Heart left ventricle (tissue), 16 donors: ENCODE measurements around the gene CD36. TPM values are rescaled to one million over a fixed set of nuclear protein-coding genes. Genes with fewer than 3 reads are reported as not detected.

Experiments
- ATAC-seq, 4 donors: fragments of 200-7000 bp; cut with Tn5 transposase; one replicate each; pipeline ENCODE4 v1.9.1; 2020 to 2022; ENCODE audit warnings: moderate library complexity in 4 of 4, mild to moderate bottlenecking in 3 of 4, moderate number of reproducible peaks in 1 of 4
- DNase-seq, 5 donors: peaks; one replicate each; pipeline ENCODE4 v3.0.0-alpha.2; 2020
- H3K27ac ChIP-seq, 12 donors: fragments of 200-600 bp; sonication (generic) in 4 of 12; one replicate each; pipeline versions ENCODE4 v1.5.0 to v1.8.0; 2016 to 2022; ENCODE audit warnings: mild to moderate bottlenecking in 2 of 12
- H3K27me3 ChIP-seq, 9 donors: fragments of 200-600 bp; sonication (generic) in 2 of 9; one replicate each; pipeline versions ENCODE4 v1.5.1 to v1.8.0; 2016 to 2022; ENCODE audit warnings: mild to moderate bottlenecking in 3 of 9
- H3K36me3 ChIP-seq, 9 donors: fragments of 200-600 bp; sonication (generic) in 2 of 9; one replicate each; pipeline versions ENCODE4 v1.5.0 to v1.8.0; 2018 to 2022; ENCODE audit warnings: mild to moderate bottlenecking in 2 of 9
- H3K4me1 ChIP-seq, 12 donors: fragments of 200-600 bp; sonication (generic) in 4 of 12; one replicate each; pipeline versions ENCODE4 v1.5.0 to v1.8.0; 2016 to 2022; ENCODE audit warnings: mild to moderate bottlenecking in 3 of 12
- H3K4me3 ChIP-seq, 12 donors: fragments of 200-600 bp; sonication (generic) in 4 of 12; one replicate each; pipeline versions ENCODE4 v1.5.0 to v1.8.0; 2017 to 2022; ENCODE audit warnings: mild to moderate bottlenecking in 9 of 12, moderate library complexity in 4 of 12
- H3K9me3 ChIP-seq, 12 donors: fragments of 200-600 bp; sonication (generic) in 4 of 12; one replicate each; pipeline versions ENCODE4 v1.5.0 to v1.8.0; 2016 to 2022; ENCODE audit warnings: mild to moderate bottlenecking in 1 of 12
- POLR2A ChIP-seq, 2 donors: fragments of 450-650 bp; IDR thresholded peaks; one replicate each; pipeline ENCODE4 v1.6.1; 2017; ENCODE audit warnings: antibody characterized with exemption in 2 of 2, mild to moderate bottlenecking in 2 of 2, moderate library complexity in 2 of 2
- WGBS, 4 donors: extraction: QIAGEN DNeasy Blood & Tissue Kit in 2 of 4; methylation state at CpG; one replicate each; pipeline versions ENCODE4 v1.1.5 to v1.1.7; 2013 to 2018; 5-methylcytosine and 5-hydroxymethylcytosine counted together
- intact Hi-C, 10 donors: fragments of 100-400 bp; cut with DNase I; formaldehyde crosslinking; loops; one replicate each; pipeline versions ENCODE4 v1.11.1 to v1.14.2; 2022
- polyA plus RNA-seq, 2 donors: library from polyadenylated mRNA; stranded (reverse); fragments of 200-250 nt; gene quantifications; one replicate each; pipeline ENCODE4 v1.2.3, GENCODE V29; 2013
- total RNA-seq, 9 donors: library from RNA; depleted of rRNA in 2 of 9; stranded (reverse); fragments of >200 nt in 2 of 9; fragmentation: NEBNext Ultra II Directional in 3 of 9; extraction: Animal tissue kit (Norgen Biotek cat#: 25700) in 3 of 9; gene quantifications; one replicate each; pipeline versions ENCODE4 v1.1.0 to v1.2.4, GENCODE V29; 2016 to 2023
- TF ChIP-seq, protein P1 (sequence below), 12 donors: fragments of 200-600 bp; sonication (generic) in 4 of 12; IDR thresholded peaks; one replicate each; pipeline versions ENCODE4 v1.5.0 to v1.8.0; 2018 to 2022; ENCODE audit warnings: antibody characterized with exemption in 12 of 12, mild to moderate bottlenecking in 5 of 12
- donor health status: ischemic (EF 13 %, LVEDD 7.1; RV severe dilation, severe dysfunction).
- donor health status: healthy with polysubstance abuse.
- donor health status: DM: no; HTN: yes; CAD: no.
- donor health status: DM: no; HTN: no; CAD: no.
- donor health status: ischemic (EF 25% LVEDD 6.9; RV normal size, moderate dysfunction).
- donor health status: ischemic (EF 25% LVEDD 5.7; RV mildly dilated, moderate dysfunction).
- donor health status: healthy.
- donor health status: DM: yes; HTN: yes; CAD: no.
- donor health status: ischemic (EF 35%, LVEDD 5.7; RV mildly dilated, moderate dysfunction).
- donor health status: nonischemic (EF 11% LVEDD 7.7; RV severe dilation, severe dysfunction).
- donor health status: DM: yes; HTN: yes; CAD: no.
- donor health status: PGD.
- donor health status: ischemic (EF 29% LVEDD 5.4; RV normal size, mild dysfunction).
- donor health status: nonischemic (EF 23%, LVEDD 6.1; RV moderate dilation, normal function).

CD36 gene
- total and polyA plus RNA-seq, 11 donors: 289 to 1,960 (median 1,087) TPM

DNA sequence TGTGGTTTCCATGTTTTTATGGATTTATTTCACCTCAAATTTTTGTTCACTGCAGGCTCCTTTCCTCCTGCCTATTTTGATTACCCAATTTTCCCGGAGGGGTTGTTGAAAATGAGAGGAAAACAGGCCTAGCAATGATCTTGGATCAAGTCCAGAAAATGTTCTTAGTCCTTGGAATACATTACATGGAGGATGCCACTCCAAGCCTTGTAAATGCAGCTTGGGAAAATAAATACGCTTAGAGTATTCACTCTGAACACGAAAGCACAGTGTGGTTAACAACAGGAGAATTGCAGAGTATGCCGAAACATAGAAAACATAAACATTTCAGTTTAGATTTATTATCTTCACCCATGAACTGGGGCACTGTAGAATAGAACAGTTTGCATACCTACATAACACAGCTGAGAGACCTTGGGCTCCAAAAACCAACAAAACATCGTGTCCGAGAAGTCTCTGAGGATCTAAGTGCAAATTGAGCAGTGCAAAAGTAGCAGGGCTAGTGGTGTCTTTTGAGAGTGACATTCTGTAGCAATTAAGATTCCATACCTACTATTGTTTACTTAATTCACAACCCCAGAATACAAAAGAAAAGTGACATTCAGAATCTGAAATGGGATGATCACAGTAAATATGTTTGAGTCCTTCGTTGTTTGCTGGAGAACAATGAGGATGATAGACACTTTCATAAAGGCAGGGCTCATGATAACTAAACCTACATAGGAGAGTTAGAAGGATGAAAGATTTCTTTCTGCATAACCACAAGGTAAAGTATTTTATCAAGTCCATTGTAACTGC, 7.6 kb upstream of the CD36 start:
- DNase-seq (no peak), ATAC-seq (peak; percentile 30 to 49 (median 38))
- intact Hi-C loops: no loop called here
- no peaks in the 10 kb centered on the region for H3K9me3 ChIP-seq
- peak overlapping the region in 6 of 12 donors; percentile 2 to 22 (median 14) for H3K4me3 ChIP-seq
- TF ChIP-seq, protein P1, sequence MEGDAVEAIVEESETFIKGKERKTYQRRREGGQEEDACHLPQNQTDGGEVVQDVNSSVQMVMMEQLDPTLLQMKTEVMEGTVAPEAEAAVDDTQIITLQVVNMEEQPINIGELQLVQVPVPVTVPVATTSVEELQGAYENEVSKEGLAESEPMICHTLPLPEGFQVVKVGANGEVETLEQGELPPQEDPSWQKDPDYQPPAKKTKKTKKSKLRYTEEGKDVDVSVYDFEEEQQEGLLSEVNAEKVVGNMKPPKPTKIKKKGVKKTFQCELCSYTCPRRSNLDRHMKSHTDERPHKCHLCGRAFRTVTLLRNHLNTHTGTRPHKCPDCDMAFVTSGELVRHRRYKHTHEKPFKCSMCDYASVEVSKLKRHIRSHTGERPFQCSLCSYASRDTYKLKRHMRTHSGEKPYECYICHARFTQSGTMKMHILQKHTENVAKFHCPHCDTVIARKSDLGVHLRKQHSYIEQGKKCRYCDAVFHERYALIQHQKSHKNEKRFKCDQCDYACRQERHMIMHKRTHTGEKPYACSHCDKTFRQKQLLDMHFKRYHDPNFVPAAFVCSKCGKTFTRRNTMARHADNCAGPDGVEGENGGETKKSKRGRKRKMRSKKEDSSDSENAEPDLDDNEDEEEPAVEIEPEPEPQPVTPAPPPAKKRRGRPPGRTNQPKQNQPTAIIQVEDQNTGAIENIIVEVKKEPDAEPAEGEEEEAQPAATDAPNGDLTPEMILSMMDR (IDR thresholded peaks at IDR 0.05): no peak
- no peak for TF ChIP-seq POLR2A (IDR thresholded peaks at IDR 0.05)
- peaks cover 3 to 97% (median 61%) of the 10 kb centered on the region in 12 donors for H3K4me1 ChIP-seq
- no peaks in the 10 kb centered on the region for H3K36me3 ChIP-seq
- WGBS, 4 donors: 23 to 37% (median 26%) methylated on average over 7 of the region's 7 CpGs
- peak overlapping the region; percentile 8 to 84 (median 37) for H3K27ac ChIP-seq
- no peaks in the 10 kb centered on the region for H3K27me3 ChIP-seq

DNA sequence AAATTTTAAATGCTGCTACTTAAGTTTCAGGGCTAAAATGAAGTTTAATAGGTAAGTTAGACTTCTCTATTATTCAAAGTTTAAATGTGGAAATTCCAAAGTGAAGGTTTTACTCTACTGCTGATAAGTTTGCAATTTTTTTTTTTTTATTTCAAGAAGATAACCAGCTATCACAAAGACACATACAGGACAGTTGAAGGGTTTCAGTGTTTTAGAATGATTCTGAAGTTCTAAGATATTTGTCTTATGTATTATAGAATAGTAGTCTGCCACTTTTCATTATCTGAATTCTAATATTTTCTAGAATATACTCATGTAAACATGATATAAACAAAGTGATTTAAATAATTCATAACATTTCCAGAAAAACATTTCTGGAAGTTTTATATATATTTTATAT, 7.0 kb upstream of the CD36 start:
- peaks cover 3 to 97% (median 65%) of the 10 kb centered on the region in 12 donors for H3K4me1 ChIP-seq
- ATAC-seq (no peak), DNase-seq (no peak)
- peak overlapping the region in 11 of 12 donors; percentile 8 to 84 (median 40) for H3K27ac ChIP-seq
- no peaks in the 10 kb centered on the region for H3K9me3 ChIP-seq
- peak overlapping the region in 4 of 12 donors; percentile 5 to 22 (median 16) for H3K4me3 ChIP-seq
- no peak for TF ChIP-seq POLR2A (IDR thresholded peaks at IDR 0.05)
- H3K27me3 ChIP-seq: no peaks in the 10 kb centered on the region
- intact Hi-C loops: no loop called here
- no peaks in the 10 kb centered on the region for H3K36me3 ChIP-seq

- Histone ChIP-seq H3K9me3 (no peaks in the 10 kb centered on the region), H3K27me3 (no peaks in the 10 kb centered on the region), H3K4me3 (peak overlapping the region in 4 of 12 donors; percentile 1 to 10 (median 4)), H3K36me3 (no peaks in the 10 kb centered on the region), H3K4me1 (peaks cover 3 to 98% (median 70%) of the 10 kb centered on the region in 12 donors), H3K27ac (peak overlapping the region in 10 of 12 donors; percentile 8 to 84 (median 38))
- DNase-seq (no peak), ATAC-seq (no peak)
- intact Hi-C loops: no loop called here
- TF ChIP-seq, protein P1 (IDR thresholded peaks at IDR 0.05): no peak
- no peak for TF ChIP-seq POLR2A (IDR thresholded peaks at IDR 0.05)
- 1 to 4% (median 3%) methylated on average over 1 of the region's 1 CpG for WGBS, 4 donors
Observed at GRCh38 chr7:80632139-80632538, 6.3 kb upstream of the CD36 start.

GRCh38 chr7:80632819-80633218, 5.6 kb upstream of the CD36 start:
- no peak overlapping the region for H3K4me3 ChIP-seq
- no peak for DNase-seq
- H3K9me3 ChIP-seq: no peaks in the 10 kb centered on the region
- peaks cover 3 to 97% (median 68%) of the 10 kb centered on the region in 12 donors for H3K4me1 ChIP-seq
- TF ChIP-seq, protein P1 (IDR thresholded peaks at IDR 0.05): no peak
- TF ChIP-seq POLR2A (IDR thresholded peaks at IDR 0.05): no peak
- WGBS, 4 donors: 29 to 78% (median 42%) methylated on average over 3 of the region's 3 CpGs
- H3K27ac ChIP-seq: peak overlapping the region in 8 of 12 donors; percentile 8 to 87 (median 38)
- H3K36me3 ChIP-seq: no peaks in the 10 kb centered on the region
- H3K27me3 ChIP-seq: no peaks in the 10 kb centered on the region
- no peak for ATAC-seq
- intact Hi-C loops: no loop called here
